CD4-positive, alpha-beta T cell treated with Interleukin-2 at 100 ng/mL for 4 hours (primary cell): ENCODE results near the gene PRKN.

Source experiments
- DNase-seq: peaks from one replicate; pipeline ENCODE4 v3.0.0-alpha.2; 2020; ENCODE audit warnings: low spot score

The PRKN gene

DNA sequence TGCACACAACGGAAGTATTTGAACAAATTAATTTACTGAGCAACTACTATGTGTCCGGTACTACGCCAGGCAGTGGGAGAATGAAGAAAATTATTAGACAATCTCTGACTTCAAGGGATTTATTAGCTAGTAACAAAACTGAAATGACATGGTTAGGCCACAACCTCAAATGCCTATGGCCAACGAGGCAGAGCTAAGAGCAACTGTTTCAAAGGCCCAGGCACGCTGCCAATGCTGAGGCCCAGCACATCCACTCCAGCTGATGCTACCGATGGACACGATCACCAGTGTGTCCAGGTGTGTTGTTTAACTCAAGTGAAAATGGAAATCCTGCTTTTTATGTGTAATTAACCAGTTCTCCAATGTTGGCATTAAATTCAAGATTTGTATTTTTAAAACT lies 420.9 kb downstream of the PRKN start:
- no peak for DNase-seq

- no peak for DNase-seq
Observed at GRCh38 chr6:162301128-162301527, 426.4 kb downstream of the PRKN start.

DNA sequence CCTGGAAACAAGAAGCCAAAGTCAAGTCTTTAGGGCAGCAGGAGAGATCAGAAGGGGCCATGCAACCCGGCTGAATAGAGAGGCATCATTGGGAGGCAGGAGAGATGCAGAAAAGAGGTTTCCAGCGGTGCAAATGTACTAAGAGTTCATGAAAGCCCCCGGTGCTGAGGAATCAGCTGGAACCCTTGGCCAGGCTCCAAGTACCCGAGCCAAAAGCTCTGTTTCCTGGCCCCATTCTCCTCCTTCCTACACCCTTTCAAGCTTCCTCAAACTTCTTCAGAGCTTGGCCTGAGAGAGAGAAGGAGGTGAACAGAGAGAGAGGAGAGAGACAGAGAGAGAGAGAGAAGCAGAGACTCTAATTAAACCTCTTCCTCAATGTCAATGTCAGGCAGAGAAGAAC lies 433.5 kb downstream of the PRKN start:
- no peak for DNase-seq

DNA sequence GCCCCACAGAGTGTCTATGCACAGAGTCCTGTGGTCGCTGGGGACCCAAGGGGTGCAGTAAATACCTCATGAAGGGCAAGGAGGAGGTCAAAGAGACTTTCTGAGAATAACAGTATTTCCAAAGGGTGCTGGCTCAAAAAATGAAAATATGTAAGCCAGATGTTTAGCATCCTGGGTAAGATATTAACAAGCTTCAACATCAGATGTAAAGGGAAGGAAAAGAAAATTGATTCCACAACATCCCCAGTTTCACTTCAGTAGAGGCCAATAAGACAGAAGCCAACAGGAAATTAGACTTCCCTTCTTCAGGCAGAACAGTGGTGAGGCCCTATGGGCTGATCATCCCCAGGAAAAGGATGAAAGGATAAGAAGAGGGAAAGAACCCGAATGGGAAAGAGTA lies 434.7 kb downstream of the PRKN start:
- no peak for DNase-seq

GRCh38 chr6:162290846-162291465 lies 436.6 kb downstream of the PRKN start:
- DNase-seq = no peak

GRCh38 chr6:162289972-162290371 lies 437.6 kb downstream of the PRKN start:
- no peak for DNase-seq

DNA sequence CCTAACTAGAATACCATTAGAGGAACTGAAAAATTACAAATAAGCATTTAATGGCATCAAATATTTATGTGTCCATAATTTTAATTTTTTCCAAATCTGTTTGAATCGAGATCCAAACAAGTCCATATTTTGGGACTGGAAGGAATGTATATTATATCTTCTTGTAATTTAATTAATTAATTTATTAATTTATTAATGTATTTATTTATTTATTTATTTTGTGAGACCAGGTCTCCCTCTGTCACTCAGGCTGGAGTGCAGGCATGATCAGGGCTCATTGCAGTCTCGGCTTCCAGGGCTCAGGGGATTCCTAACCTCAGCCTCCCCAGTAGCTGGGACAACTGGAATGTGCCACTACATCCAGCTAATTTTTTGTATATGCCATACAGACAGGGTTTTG lies 453.6 kb downstream of the PRKN start:
- DNase-seq = no peak

GRCh38 chr6:162271922-162272321 lies 455.6 kb downstream of the PRKN start:
- DNase-seq = no peak

DNA sequence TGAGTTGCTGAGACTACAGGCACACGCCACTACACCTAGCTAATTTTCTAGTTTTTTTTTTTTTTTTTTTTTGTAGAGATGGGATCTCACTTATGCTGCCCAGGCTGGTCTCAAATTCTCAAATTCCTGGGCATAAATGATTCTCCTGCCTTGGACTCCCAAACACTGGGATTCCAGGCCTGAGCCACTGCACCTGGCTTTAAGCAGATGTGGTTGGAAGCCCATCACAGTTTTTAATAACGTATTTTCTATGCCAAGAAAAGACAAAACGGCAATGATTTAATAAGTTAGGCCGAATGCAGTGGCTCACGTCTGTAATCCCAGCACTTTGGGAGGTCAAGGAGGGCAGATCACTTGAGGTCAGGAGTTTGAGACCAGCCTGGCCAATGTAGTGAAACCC lies 456.6 kb downstream of the PRKN start:
- DNase-seq = no peak

DNA sequence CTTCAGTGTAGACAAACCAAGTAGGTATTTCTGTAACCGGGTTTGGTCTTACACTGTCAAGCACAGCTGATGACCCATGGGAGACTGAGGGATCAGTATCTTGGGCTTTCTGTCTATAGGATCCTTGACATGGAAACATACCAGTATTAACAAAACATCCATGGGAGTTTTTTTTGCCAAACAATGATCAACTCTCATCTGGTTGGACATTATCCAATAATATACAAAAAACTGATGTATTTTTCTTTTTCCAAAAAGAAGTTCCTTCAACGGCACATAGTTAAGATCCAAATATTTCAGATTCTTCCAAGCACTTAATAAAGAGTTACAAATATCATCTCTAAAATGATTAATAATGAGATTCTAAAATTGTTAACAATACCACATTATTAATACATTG lies 459.9 kb downstream of the PRKN start:
- DNase-seq = no peak

DNA sequence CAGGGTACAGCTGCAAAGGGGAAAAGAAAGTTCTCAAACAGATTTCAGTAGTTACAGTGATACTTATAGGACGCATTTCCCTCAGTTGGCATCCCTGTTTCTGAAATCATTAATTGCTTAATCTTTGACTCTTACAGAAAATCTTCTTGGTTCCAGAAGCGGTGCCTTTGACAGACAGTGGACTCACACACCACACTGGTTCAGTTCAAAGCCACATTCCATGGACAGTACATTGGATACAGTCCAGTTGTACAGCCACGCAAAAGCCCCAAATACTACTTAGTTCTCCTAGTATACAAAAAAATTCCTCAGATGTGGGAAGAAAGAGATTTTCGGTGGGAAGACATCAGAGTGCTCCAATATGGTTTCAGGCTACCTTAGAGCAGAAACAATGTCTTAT lies 460.4 kb downstream of the PRKN start:
- no peak for DNase-seq

GRCh38 chr6:162264581-162264980 lies 463.0 kb downstream of the PRKN start:
- no peak for DNase-seq

GRCh38 chr6:162262466-162263196 lies 464.9 kb downstream of the PRKN start:
- DNase-seq = no peak

- no peak for DNase-seq
Observed at GRCh38 chr6:162261598-162261997, 466.0 kb downstream of the PRKN start.

- DNase-seq = no peak
Observed at GRCh38 chr6:162260027-162260426, 467.5 kb downstream of the PRKN start.

DNA sequence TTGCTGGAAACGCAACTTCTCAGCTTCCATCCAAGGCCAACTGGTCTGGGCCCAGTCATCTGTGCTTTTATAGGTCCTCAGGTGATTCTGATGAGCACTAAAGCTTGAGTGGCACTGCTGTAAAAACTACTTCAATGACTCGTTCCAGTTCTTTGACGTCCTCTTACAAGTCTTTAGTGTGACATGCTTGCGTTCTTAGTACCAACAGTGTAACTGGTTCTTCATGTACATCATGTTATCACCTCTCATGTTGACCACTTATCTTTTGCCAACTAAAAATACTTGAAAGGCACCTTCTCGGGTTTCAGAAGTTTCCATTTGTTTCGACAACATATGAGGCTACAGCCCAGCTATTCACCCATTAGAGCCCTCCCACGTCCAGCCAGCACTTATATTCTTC lies 468.9 kb downstream of the PRKN start:
- DNase-seq = no peak

DNA sequence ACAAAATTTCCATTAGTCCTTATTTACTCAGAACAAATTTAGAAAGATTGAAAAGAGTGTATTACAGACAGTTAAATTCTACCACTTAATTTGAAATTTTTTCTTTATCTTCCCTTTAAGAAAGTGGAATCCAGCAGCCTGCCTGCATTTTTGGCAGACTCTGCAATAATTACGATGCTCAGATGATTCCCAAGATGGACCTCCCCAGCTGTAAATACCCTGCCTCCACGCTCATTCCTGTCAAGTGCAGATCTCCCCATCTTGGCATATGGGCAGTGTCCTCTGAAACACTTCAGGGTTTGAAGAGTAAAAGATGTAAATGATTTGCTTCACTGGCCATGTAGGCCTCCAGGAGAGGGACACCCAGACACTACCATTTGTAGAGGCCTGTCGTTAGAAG lies 471.2 kb downstream of the PRKN start:
- no peak for DNase-seq

GRCh38 chr6:162251257-162251656 lies 476.3 kb downstream of the PRKN start:
- DNase-seq = no peak

GRCh38 chr6:162249907-162250642 lies 477.5 kb downstream of the PRKN start:
- DNase-seq = no peak

- no peak for DNase-seq
Observed at GRCh38 chr6:162245830-162246420, 481.6 kb downstream of the PRKN start.

- DNase-seq = no peak
Observed at GRCh38 chr6:162244031-162244430, 483.5 kb downstream of the PRKN start.

DNA sequence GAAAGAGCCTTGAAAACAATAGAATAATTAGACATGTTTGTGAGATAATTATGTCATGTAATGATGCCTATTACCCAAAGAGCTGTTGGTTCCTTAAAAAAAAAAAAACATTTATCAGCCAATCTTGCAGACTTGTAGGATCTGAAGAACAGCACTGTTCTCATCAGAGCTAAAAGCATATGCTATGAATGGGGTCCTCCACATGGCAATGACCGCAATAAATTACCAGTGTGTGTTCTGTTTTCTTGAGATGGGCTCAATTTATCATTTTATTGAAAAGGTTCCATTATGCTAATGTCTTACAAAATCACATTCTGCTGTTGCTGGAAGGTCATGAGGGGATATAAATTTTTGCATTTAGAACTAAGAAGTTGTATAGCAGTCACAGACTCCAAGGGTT lies 484.7 kb downstream of the PRKN start:
- no peak for DNase-seq

- DNase-seq = no peak
Observed at GRCh38 chr6:162239330-162239729, 488.2 kb downstream of the PRKN start.
